ENCODE data around the gene ASZ1. TPM values are rescaled to one million over a fixed set of nuclear protein-coding genes. Genes with fewer than 3 reads are reported as not detected.

The ASZ1 gene
- polyA plus RNA-seq, 1 donor from 2014 or later, result not detected

- H2AFZ ChIP-seq (ENCODE audit: low read depth, low read length), result no peak overlapping the region
- no peaks in the 10 kb centered on the region for H3F3A ChIP-seq (ENCODE audit: insufficient read depth, low read length, poor library complexity, severe bottlenecking)
- no peaks in the 10 kb centered on the region for H3K9me2 ChIP-seq (ENCODE audit: insufficient read depth, low read length)
- H3K4me3 ChIP-seq (ENCODE audit: low read length), result peak overlapping the region; percentile 86
- H3K4me2 ChIP-seq (ENCODE audit: low read length), result peak overlapping the region; percentile 82
- no peaks in the 10 kb centered on the region for H4K20me1 ChIP-seq (ENCODE audit: insufficient read depth)
- peaks cover 2% of the 10 kb centered on the region for H3K9me3 ChIP-seq (ENCODE audit: low read length)
- TF ChIP-seq EP300 (conservative IDR thresholded peaks at IDR 0.05; ENCODE audit: poor library complexity, severe bottlenecking) (no peak), EZH2 (IDR thresholded peaks at IDR 0.05; ENCODE audit: borderline replicate concordance, insufficient read depth, low read length, poor library complexity, severe bottlenecking) (no peak), MXI1 (conservative IDR thresholded peaks at IDR 0.05; ENCODE audit: poor library complexity, severe bottlenecking) (no peak), TAF1 (IDR thresholded peaks at IDR 0.05; ENCODE audit: low read depth) (no peak), SMC3 (conservative IDR thresholded peaks at IDR 0.05; ENCODE audit: poor library complexity) (no peak), RAD21 (conservative IDR thresholded peaks at IDR 0.05) (no peak), POLR2AphosphoS5 (IDR thresholded peaks at IDR 0.05) (no peak)
- TF ChIP-seq, protein P1, sequence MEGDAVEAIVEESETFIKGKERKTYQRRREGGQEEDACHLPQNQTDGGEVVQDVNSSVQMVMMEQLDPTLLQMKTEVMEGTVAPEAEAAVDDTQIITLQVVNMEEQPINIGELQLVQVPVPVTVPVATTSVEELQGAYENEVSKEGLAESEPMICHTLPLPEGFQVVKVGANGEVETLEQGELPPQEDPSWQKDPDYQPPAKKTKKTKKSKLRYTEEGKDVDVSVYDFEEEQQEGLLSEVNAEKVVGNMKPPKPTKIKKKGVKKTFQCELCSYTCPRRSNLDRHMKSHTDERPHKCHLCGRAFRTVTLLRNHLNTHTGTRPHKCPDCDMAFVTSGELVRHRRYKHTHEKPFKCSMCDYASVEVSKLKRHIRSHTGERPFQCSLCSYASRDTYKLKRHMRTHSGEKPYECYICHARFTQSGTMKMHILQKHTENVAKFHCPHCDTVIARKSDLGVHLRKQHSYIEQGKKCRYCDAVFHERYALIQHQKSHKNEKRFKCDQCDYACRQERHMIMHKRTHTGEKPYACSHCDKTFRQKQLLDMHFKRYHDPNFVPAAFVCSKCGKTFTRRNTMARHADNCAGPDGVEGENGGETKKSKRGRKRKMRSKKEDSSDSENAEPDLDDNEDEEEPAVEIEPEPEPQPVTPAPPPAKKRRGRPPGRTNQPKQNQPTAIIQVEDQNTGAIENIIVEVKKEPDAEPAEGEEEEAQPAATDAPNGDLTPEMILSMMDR (IDR thresholded peaks at IDR 0.05; ENCODE audit: poor library complexity, severe bottlenecking), result no peak
- TF ChIP-seq, protein P2, sequence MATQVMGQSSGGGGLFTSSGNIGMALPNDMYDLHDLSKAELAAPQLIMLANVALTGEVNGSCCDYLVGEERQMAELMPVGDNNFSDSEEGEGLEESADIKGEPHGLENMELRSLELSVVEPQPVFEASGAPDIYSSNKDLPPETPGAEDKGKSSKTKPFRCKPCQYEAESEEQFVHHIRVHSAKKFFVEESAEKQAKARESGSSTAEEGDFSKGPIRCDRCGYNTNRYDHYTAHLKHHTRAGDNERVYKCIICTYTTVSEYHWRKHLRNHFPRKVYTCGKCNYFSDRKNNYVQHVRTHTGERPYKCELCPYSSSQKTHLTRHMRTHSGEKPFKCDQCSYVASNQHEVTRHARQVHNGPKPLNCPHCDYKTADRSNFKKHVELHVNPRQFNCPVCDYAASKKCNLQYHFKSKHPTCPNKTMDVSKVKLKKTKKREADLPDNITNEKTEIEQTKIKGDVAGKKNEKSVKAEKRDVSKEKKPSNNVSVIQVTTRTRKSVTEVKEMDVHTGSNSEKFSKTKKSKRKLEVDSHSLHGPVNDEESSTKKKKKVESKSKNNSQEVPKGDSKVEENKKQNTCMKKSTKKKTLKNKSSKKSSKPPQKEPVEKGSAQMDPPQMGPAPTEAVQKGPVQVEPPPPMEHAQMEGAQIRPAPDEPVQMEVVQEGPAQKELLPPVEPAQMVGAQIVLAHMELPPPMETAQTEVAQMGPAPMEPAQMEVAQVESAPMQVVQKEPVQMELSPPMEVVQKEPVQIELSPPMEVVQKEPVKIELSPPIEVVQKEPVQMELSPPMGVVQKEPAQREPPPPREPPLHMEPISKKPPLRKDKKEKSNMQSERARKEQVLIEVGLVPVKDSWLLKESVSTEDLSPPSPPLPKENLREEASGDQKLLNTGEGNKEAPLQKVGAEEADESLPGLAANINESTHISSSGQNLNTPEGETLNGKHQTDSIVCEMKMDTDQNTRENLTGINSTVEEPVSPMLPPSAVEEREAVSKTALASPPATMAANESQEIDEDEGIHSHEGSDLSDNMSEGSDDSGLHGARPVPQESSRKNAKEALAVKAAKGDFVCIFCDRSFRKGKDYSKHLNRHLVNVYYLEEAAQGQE (IDR thresholded peaks at IDR 0.05; ENCODE audit: borderline replicate concordance), result no peak
- peaks cover 76% of the 10 kb centered on the region for H3K27me3 ChIP-seq (ENCODE audit: insufficient read depth, low read depth, low read length)
- H3K9ac ChIP-seq (ENCODE audit: low read length), result peak overlapping the region; percentile 39
- no peaks in the 10 kb centered on the region for H3K36me3 ChIP-seq (ENCODE audit: insufficient read depth, low read length)
- H3K27ac ChIP-seq (ENCODE audit: low read length), result no peak overlapping the region
- H3K79me2 ChIP-seq (replicated peaks; ENCODE audit: insufficient read depth, low read length), result no peaks in the 10 kb centered on the region
These were observed 103.2 kb downstream of the ASZ1 start for GRCh38 chr7:117323851-117324711.

GRCh38 chr7:117323305-117323850 is 103.9 kb downstream of the ASZ1 start:
- no peaks in the 10 kb centered on the region for H4K20me1 ChIP-seq (ENCODE audit: insufficient read depth)
- no peaks in the 10 kb centered on the region for H3K36me3 ChIP-seq (ENCODE audit: insufficient read depth, low read length)
- no peaks in the 10 kb centered on the region for H3F3A ChIP-seq (ENCODE audit: insufficient read depth, low read length, poor library complexity, severe bottlenecking)
- no peak overlapping the region for H2AFZ ChIP-seq (ENCODE audit: low read depth, low read length)
- no peaks in the 10 kb centered on the region for H3K9me2 ChIP-seq (ENCODE audit: insufficient read depth, low read length)
- no peaks in the 10 kb centered on the region for H3K79me2 ChIP-seq (replicated peaks; ENCODE audit: insufficient read depth, low read length)
- peak overlapping the region; percentile 39 for H3K9ac ChIP-seq (ENCODE audit: low read length)
- H3K4me2 ChIP-seq (ENCODE audit: low read length), result peak overlapping the region; percentile 82
- peaks cover 76% of the 10 kb centered on the region for H3K27me3 ChIP-seq (ENCODE audit: insufficient read depth, low read depth, low read length)
- H3K4me3 ChIP-seq (ENCODE audit: low read length), result peak overlapping the region; percentile 86
- no peak overlapping the region for H3K27ac ChIP-seq (ENCODE audit: low read length)
- TF ChIP-seq MXI1 (conservative IDR thresholded peaks at IDR 0.05; ENCODE audit: poor library complexity, severe bottlenecking) (no peak), EP300 (conservative IDR thresholded peaks at IDR 0.05; ENCODE audit: poor library complexity, severe bottlenecking) (no peak), EZH2 (IDR thresholded peaks at IDR 0.05; ENCODE audit: borderline replicate concordance, insufficient read depth, low read length, poor library complexity, severe bottlenecking) (no peak), TAF1 (IDR thresholded peaks at IDR 0.05; ENCODE audit: low read depth) (no peak), SMC3 (conservative IDR thresholded peaks at IDR 0.05; ENCODE audit: poor library complexity) (no peak), RAD21 (conservative IDR thresholded peaks at IDR 0.05) (no peak), POLR2AphosphoS5 (IDR thresholded peaks at IDR 0.05) (no peak)
- TF ChIP-seq, protein P2 (IDR thresholded peaks at IDR 0.05; ENCODE audit: borderline replicate concordance), result no peak
- TF ChIP-seq, protein P1 (IDR thresholded peaks at IDR 0.05; ENCODE audit: poor library complexity, severe bottlenecking), result no peak
- peaks cover 2% of the 10 kb centered on the region for H3K9me3 ChIP-seq (ENCODE audit: low read length)

Measured in neural cell (in vitro differentiated cells).